MM.1S (cell line): ENCODE data around the gene PSMD14.
"Not testable (repeated sequence)": the region's sequence is repeated elsewhere in the genome, so short reads cannot be mapped to it uniquely, and the experiment has no call there.

Experiments used
- DNase-seq: peaks from one replicate; pipeline ENCODE4 v3.0.0-alpha.2; 2015
- H2AFZ ChIP-seq: fragments of 300-600 bp; sonication (generic); 2 replicates; pipeline ENCODE4 v1.6.0; 2016; ENCODE audit warnings: antibody characterized with exemption, low read length
- H3F3A ChIP-seq: fragments of 300-600 bp; sonication (generic); 2 replicates; pipeline ENCODE4 v1.6.1; 2016; ENCODE audit warnings: mild to moderate bottlenecking, antibody characterized with exemption, low read length, moderate library complexity, mixed read lengths; ENCODE audit not compliant: insufficient read depth
- H3K27ac ChIP-seq: fragments of 300-600 bp; sonication (generic); 2 replicates; pipeline ENCODE4 v1.5.1; 2016; ENCODE audit warnings: mild to moderate bottlenecking, low read length
- H3K27me3 ChIP-seq: fragments of 300-600 bp; sonication (generic); replicated peaks from 2 replicates; pipeline ENCODE4 v1.6.0; 2016; ENCODE audit warnings: low read length; ENCODE audit not compliant: insufficient read depth
- H3K36me3 ChIP-seq: fragments of 300-600 bp; sonication (generic); replicated peaks from 2 replicates; pipeline ENCODE4 v1.6.1; 2016; ENCODE audit warnings: mild to moderate bottlenecking, low read length, mixed read lengths; ENCODE audit not compliant: insufficient read depth
- H3K4me1 ChIP-seq: fragments of 300-600 bp; sonication (generic); 2 replicates; pipeline ENCODE4 v1.6.1; 2016; ENCODE audit warnings: low read length, mixed read lengths
- H3K4me2 ChIP-seq: fragments of 300-600 bp; sonication (generic); 2 replicates; pipeline ENCODE4 v1.6.0; 2016; ENCODE audit warnings: low read depth, low read length
- H3K4me3 ChIP-seq: fragments of 300-600 bp; sonication (generic); 2 replicates; pipeline ENCODE4 v1.5.1; 2016; ENCODE audit warnings: low read length, mixed read lengths
- H3K79me2 ChIP-seq: fragments of 300-600 bp; sonication (generic); 2 replicates; pipeline ENCODE4 v1.6.1; 2016; ENCODE audit warnings: mixed run types, low read length, mixed read lengths
- H3K9ac ChIP-seq: fragments of 300-600 bp; sonication (generic); 2 replicates; pipeline ENCODE4 v1.6.1; 2016; ENCODE audit warnings: low read length, mixed read lengths
- H3K9me2 ChIP-seq: fragments of 300-600 bp; sonication (generic); replicated peaks from 2 replicates; pipeline ENCODE4 v1.6.1; 2016; ENCODE audit warnings: mild to moderate bottlenecking, low read length, mixed read lengths; ENCODE audit not compliant: insufficient read depth
- H3K9me3 ChIP-seq: fragments of 300-600 bp; sonication (generic); replicated peaks from 2 replicates; pipeline ENCODE4 v1.6.1; 2016; ENCODE audit warnings: mild to moderate bottlenecking, low read length, mixed read lengths; ENCODE audit not compliant: insufficient read depth
- H4K20me1 ChIP-seq: fragments of 300-600 bp; sonication (generic); 2 replicates; pipeline ENCODE4 v1.6.1; 2016; ENCODE audit warnings: mild to moderate bottlenecking, low read length, moderate library complexity, mixed read lengths; ENCODE audit not compliant: insufficient read depth
- EZH2 ChIP-seq: fragments of 300-600 bp; sonication (generic); optimal IDR thresholded peaks from 2 replicates; pipeline ENCODE3; 2017; ENCODE audit warnings: low read depth, mild to moderate bottlenecking, antibody characterized with exemption, low read length, mixed read lengths
- EZH2phosphoT487 ChIP-seq: fragments of 300-600 bp; sonication (generic); IDR thresholded peaks from 2 replicates; pipeline ENCODE4 v1.6.1; 2018; ENCODE audit warnings: antibody characterized with exemption, low read length
- TF ChIP-seq, protein P1 (sequence below): fragments of 300-600 bp; sonication (generic); IDR thresholded peaks from 2 replicates; pipeline ENCODE4 v1.5.1; 2016; ENCODE audit warnings: antibody characterized with exemption, low read length, mixed read lengths

The PSMD14 gene

DNA sequence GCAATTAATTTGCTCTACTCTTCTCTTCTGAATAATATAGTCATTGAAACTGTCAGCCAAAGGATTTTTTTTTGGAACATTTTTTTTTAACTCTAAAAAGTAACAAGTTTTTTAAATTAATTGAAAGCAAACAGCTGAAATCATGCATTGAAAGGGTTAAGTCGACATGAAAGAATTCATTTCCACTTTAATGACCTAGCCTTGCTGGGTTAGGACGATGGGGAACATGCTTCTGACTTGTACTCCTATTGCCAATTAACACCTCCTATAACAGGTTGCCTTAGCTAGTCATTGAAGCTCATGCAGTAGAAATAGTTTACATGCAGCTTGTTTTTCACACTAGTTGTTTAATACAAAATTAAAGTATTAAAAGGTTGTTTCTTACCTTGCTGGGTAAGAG is 47.8 kb downstream of the PSMD14 start:
- Histone ChIP-seq H3K9me3 (no peaks in the 10 kb centered on the region), H3K27me3 (no peaks in the 10 kb centered on the region), H3K4me1 (no peaks in the 10 kb centered on the region), H3K36me3 (no peaks in the 10 kb centered on the region), H3K4me3 (no peak overlapping the region), H3F3A (no peaks in the 10 kb centered on the region), H3K9me2 (no peaks in the 10 kb centered on the region), H2AFZ (no peak overlapping the region), H3K27ac (no peak overlapping the region), H3K79me2 (peaks cover 96% of the 10 kb centered on the region), H3K4me2 (no peak overlapping the region), H3K9ac (no peak overlapping the region), H4K20me1 (peaks cover 23% of the 10 kb centered on the region)
- no peak for TF ChIP-seq EZH2phosphoT487
- TF ChIP-seq, protein P1, sequence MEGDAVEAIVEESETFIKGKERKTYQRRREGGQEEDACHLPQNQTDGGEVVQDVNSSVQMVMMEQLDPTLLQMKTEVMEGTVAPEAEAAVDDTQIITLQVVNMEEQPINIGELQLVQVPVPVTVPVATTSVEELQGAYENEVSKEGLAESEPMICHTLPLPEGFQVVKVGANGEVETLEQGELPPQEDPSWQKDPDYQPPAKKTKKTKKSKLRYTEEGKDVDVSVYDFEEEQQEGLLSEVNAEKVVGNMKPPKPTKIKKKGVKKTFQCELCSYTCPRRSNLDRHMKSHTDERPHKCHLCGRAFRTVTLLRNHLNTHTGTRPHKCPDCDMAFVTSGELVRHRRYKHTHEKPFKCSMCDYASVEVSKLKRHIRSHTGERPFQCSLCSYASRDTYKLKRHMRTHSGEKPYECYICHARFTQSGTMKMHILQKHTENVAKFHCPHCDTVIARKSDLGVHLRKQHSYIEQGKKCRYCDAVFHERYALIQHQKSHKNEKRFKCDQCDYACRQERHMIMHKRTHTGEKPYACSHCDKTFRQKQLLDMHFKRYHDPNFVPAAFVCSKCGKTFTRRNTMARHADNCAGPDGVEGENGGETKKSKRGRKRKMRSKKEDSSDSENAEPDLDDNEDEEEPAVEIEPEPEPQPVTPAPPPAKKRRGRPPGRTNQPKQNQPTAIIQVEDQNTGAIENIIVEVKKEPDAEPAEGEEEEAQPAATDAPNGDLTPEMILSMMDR, result no peak
- no peak for TF ChIP-seq EZH2
- DNase-seq, result no peak

DNA sequence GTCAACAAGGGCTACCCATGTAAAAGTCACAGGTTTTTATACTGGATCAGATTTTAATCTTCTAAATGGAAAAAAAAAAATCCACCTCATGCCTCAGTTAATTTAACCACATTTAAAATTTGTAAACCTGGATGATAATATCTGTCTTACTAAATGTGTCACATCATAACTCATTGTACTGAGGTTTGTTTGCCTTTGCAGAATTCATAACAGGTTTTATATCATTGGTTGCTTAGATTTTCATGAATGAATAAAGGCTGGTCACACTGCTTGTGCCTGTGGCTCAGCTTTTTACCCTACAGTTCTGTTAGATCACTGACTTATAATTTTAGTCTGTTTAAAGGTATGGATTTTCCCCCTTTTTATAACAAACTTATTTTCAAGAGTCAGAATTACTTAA is 48.9 kb downstream of the PSMD14 start:
- Histone ChIP-seq H3K27me3 (no peaks in the 10 kb centered on the region), H3K9ac (no peak overlapping the region), H4K20me1 (peaks cover 16% of the 10 kb centered on the region; the same call in 1 of the 2 replicates), H3F3A (no peaks in the 10 kb centered on the region), H3K36me3 (no peaks in the 10 kb centered on the region; the same call in 1 of the 2 replicates), H3K4me3 (no peak overlapping the region), H3K9me3 (no peaks in the 10 kb centered on the region), H3K9me2 (no peaks in the 10 kb centered on the region), H2AFZ (no peak overlapping the region), H3K4me1 (no peaks in the 10 kb centered on the region), H3K27ac (no peak overlapping the region), H3K79me2 (peaks cover 96% of the 10 kb centered on the region), H3K4me2 (no peak overlapping the region)
- TF ChIP-seq EZH2 (no peak), EZH2phosphoT487 (no peak)
- DNase-seq, result no peak

DNA sequence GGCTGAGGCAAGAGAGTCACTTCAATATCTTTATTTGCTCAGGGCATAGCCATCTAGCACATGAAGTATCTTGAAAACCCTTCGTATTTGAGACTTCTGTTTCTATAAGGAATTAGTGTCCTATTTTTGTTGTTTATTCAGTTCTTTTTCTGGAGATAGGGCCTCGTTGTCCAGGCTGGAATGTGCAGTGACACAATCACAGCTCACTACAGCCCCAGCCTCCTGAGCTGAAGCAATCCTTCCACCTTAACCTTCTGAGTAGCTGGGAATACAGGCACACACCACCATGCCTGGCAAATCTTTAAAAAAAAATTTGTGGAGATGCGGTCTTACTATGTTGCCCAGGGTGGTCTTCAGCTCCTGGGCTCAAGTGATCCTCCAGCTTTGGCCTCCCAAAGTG is 50.6 kb downstream of the PSMD14 start:
- Histone ChIP-seq H3K4me3 (no peak overlapping the region), H3K9me3 (no peaks in the 10 kb centered on the region), H3K27me3 (no peaks in the 10 kb centered on the region), H2AFZ (no peak overlapping the region), H3F3A (no peaks in the 10 kb centered on the region), H3K79me2 (peaks cover 96% of the 10 kb centered on the region), H3K4me1 (no peaks in the 10 kb centered on the region), H3K9ac (no peak overlapping the region), H3K4me2 (no peak overlapping the region), H3K9me2 (no peaks in the 10 kb centered on the region), H3K36me3 (no peaks in the 10 kb centered on the region; the same call in 1 of the 2 replicates), H4K20me1 (peaks cover 4% of the 10 kb centered on the region; the same call in 1 of the 2 replicates), H3K27ac (no peak overlapping the region)
- TF ChIP-seq EZH2phosphoT487 (no peak), EZH2 (no peak)
- TF ChIP-seq, protein P1, result no peak
- DNase-seq, result no peak

DNA sequence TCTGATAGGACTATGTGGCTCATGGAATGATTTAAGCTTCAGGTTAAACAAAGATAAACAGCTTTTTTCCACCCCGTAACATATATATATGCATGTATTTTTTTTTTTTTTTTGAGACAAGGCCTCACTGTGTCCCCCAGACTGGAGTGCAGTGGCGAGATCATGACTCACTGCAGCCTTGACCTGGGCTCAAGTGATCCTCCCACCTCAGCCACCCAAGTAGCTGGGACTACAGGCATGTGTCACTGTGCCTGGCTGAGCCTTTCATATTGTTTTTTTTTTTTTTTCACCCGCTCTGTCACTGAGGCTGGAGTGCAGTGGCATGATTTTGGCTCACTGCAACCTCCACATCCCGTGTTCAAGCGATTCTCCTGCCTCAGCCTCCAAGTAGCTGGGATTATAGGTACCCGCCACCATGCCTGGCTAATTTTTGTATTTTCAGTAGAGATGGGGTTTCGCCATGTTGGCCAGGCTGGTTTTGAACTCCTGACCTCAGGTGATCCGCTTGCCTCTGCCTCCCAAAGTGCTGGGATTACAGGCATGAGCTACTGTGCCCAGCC is 52.0 kb downstream of the PSMD14 start:
- H4K20me1 ChIP-seq, DNase-seq, H3K36me3 ChIP-seq, H3K9me2 ChIP-seq, H3K9ac ChIP-seq, H3K27ac ChIP-seq, H2AFZ ChIP-seq, H3K9me3 ChIP-seq, H3K4me3 ChIP-seq, H3F3A ChIP-seq, H3K4me1 ChIP-seq, H3K27me3 ChIP-seq, H3K4me2 ChIP-seq: not testable (repeated sequence)
- peaks cover 96% of the 10 kb centered on the region for H3K79me2 ChIP-seq
